IPS DF 4.7 (cell line): ENCODE results near the gene SLC12A4.
"Not testable (repeated sequence)": the region's sequence is repeated elsewhere in the genome, so short reads cannot be mapped to it uniquely, and the experiment has no call there.

Source experiments
- DNase-seq: peaks from one replicate; pipeline ENCODE4 v3.0.0-alpha.2; 2013; ENCODE audit warnings: low spot score; ENCODE audit errors: extremely low read depth

The SLC12A4 gene

DNA sequence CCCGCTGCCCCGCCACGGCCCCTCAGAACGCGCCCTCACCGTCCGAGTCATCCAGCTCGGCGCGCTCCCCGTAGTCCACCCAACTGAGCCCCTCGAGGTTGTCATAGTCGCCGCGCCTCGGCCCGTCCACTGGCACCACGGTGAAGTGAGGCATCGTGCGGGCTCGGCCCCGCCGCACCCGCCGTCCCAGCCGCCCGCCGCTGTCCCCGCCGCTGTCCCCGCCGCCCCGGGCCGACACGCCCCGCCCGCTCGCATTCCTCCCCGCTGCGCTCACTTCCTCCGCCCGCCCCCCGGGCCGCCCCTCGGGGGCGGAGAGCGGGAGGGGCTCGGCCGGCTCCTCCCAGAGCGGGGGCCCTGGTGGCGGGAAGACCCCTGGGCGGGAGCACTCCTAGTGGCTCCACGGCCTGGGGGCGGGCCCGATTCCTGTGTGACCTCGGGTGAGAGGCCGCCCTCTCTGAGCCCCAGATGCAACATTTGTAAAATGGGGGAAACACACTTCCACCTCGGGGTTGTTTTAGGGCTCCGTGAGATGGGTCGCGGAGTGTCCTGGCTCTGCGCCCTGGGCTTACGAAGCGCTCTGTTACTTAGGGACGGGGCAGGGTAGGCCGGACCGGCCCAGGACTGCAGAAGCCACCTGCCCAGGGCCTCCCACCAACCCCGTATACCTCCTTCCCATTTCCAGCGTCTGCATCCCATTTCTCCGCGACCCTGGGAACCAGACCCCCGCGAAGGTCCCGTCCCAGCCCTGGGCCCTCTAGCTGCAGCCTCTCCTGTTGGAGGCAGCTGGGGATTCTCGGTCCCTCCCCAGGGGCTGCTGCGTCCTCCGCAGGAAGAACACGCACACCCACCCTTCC lies at the start of gene SLC12A4:
SLC12A4 (minus strand) TSS at position 238 of the 854 bp plus-strand sequence; CDS start at position 154, 84 bp downstream.
- no peak for DNase-seq

DNA sequence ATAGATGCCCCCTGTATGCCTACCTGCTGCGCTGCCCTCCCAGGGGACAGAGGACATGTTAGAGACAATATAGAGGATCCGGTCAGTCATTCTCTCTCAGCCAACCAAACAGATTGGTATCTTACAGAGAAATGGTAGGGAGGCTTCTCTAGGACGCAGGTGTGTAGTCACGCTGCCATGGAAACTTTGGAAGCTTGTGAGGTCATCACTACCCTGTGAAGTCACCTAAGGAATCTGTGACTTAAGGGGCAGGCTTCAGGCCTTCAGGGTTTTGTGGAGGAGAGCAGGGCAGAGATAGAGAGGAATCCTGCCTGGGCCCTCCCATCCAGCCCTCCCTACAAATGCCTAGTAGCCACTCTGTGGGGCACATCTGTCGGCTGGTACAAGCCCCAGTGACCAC lies 47.2 kb upstream of the SLC12A4 start, which contains the start of gene DPEP2NB:
DPEP2NB (minus strand) TSS at position 231 of the 400 bp plus-strand sequence; CDS start at position 90, 141 bp downstream.
- no peak for DNase-seq

DNA sequence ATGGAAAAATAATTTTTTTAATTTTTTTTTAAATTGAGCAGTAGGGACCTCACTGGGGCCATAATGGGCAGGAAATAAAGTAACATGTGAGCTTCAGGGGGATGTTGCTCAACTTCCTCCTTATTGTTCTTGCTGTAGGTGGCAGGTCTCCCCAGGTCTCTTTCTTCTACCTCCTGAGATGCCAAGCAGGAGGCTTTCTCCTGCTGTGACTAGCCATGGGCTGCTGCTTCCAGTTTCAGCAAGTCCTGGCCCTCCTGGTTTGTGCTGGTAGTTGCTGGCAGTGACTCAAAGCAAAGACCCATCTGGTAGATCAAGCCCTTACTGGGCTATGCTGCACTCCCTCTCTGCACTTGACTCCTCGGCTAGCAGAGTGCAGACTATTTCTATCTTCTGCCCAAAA lies 45.0 kb upstream of the SLC12A4 start:
- no peak for DNase-seq

DNA sequence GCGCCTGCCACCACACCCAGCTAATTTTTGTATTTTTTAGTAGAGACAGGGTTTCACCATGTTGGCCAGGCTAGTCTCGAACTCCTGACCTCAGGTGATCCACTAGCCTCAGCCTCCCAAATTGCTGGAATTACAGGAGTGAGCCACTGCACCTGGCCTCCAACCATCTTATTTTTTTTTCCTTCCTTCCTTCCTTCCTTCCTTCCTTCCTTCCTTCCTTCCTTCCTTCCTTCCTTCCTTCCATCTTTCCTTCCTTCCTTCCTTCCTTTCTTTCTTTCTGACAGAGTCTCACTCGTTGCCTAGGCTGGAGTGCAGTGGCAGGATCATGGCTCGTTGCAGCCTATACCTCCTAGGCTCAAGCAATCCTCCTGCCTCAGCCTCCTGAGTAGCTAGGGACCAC lies 41.4 kb upstream of the SLC12A4 start:
- not testable (repeated sequence) for DNase-seq

DNA sequence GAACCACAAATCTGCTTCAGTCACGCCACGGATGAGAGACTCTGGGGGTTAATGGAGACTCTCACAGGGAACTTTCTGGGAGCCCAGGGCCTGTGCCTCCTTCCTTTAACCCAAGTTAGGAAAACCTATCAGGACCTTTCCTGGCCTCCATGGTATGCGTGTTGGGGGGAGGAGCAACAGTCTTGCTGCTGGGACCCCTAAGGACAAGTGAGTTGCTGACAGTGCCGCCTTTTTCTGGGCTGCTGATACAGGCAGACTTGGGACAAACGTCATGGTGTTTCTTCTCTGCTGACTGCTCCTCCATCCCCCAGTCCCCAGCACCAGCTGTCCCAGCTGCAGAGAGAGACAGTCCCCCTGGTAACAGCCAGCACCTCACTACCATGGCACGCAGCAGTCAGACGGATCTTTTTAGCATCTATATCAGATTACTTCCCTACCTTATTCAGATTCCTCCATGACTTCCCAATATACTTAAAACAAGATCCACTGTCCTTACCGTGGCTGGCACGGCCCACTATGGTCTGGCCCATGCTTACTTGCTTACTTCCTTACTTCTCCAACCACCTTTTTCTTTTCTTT lies 40.8 kb upstream of the SLC12A4 start:
- no peak for DNase-seq

DNA sequence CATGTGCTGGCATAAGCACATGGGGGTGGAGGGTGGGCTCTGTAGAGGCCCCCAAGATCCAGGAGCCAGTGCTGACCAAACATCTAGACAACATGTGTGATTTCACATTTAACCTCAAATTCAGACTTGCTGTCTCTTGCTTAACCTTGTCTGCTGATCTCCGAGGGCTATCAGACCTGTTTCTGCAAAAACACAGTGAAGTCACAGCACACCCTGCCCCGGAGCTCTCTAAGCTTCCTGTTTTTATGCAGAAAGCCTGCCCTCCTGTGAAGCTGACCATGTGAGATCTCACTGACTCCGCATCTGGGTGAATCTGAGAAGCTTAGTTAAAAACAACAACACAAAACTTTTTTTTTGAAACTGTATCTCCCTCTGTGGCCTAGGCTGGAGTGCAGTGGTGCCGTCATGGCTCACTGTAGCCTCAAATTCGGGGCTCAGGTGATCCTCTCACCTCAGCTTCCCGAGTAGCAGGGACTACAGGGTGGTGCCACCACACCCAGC lies 37.4 kb upstream of the SLC12A4 start:
- DNase-seq = no peak

DNA sequence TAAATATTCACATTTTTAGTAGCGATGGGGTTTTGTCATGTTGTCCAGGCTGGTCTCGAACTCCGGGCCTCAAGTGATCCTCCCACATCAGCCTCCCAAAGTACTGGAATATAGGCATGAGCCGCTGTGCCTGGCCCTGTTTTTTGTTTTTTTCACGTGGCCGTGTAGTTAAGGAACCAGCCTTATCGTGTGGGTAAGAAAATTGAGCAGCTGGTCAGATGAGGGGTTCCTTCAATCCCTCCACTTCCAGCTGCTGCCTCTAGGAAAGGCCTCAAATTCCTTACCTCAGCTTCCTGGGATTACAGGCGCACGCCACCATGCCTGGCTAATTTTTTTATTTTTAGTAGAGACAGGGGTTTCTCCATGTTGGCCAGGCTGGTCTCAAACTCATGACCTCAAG lies 36.8 kb upstream of the SLC12A4 start:
- no peak for DNase-seq

DNA sequence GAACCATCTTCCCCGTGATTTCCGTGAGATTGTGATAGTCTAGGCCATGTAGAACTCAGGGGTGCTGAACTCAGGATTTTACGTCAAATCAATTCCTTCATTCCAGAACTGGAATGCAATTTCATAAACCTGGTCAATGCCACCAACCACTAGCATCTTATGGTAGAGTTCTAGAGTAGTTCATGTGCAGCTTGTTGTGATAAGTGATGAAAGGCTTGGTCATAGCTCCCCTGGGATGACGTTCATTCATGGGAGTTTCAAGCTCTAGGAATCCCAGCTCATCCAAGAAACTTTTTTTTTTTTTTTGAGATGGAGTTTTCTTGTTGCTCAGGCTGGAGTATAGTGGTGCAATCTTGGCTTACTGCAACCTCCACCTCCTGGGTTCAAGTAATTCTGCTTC lies 34.6 kb upstream of the SLC12A4 start:
- no peak for DNase-seq

DNA sequence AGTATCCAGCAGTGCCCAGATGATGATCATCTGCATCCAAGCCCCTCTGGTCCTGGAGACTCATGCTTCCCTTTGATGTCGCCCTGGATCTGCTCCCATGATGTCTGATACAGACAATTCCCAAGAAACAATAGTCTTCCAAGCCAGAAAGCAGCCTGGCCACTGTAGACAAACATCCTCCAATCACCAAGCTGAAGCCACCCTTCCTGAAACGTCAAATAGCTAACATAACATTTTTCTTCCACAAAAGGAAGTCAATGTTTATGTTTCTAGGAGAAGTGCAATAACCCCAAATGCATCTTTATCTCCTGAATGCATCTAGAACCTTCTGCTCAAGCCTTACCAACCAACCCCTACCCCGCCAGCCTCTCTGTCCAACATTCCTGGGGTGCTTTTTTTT lies 32.0 kb upstream of the SLC12A4 start:
- DNase-seq = no peak

DNA sequence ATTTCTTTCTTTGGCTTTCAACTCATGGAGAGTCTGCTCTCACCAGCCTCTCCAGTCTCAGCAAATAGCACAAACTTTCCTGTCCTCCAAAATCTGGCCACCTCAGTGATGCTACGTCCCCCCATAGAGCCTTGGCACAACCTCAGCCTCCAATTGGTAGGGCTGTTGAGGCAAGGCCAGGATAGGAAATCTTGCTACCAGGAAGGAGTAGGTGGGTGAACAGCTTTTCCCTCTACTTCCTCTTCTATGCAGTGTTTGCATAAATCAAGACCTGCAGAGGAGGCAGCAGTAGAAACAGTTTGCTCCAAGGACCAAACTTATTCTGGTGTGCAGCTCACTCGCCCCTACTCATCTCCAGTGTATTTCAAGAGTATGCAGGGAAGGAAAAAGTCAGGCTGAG lies 31.5 kb upstream of the SLC12A4 start:
- no peak for DNase-seq

DNA sequence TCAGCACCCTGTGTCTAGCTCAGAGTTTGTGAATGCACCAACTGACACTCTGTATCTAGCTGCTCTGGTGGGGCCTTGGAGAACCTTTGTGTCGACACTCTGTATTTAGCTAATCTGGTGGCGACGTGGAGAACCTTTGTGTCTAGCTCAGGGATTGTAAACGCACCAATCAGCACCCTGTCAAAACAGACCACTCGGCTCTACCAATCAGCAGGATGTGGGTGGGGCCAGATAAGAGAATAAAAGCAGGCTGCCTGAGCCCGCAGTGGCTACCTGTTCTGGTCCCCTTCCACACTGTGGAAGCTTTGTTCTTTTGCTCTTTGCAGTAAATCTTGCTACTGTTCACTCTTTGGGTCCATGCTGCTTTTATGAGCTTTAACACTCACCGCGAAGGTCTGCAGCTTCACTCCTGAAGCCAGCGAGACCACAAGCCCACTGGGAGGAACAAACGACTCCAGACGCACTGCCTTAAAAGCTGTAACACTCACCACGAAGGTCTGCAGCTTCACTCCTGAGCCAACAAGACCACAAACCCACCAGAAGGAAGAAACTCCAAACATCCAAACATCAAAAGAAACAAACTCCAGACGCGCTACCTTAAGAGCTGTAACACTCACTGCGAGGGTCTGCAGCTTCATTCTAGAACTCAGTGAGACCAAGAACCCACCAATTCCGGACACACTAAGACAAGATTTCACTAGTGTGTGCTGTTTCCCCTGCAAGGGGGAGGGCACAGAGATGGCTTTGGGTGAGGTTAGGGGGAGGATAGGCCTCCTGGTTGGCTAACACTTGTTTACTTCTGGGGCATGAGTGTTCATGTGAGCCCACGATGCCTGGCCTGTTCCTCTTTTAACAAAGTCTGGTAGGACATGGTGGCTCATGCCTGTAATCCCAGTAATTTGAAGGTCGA lies 30.6 kb upstream of the SLC12A4 start, which contains the start of gene DPEP2:
DPEP2 (minus strand) TSS at position 706 of the 910 bp plus-strand sequence. CDS start 6,272 bp downstream, outside the sequence.
- DNase-seq = not testable (repeated sequence)

DNA sequence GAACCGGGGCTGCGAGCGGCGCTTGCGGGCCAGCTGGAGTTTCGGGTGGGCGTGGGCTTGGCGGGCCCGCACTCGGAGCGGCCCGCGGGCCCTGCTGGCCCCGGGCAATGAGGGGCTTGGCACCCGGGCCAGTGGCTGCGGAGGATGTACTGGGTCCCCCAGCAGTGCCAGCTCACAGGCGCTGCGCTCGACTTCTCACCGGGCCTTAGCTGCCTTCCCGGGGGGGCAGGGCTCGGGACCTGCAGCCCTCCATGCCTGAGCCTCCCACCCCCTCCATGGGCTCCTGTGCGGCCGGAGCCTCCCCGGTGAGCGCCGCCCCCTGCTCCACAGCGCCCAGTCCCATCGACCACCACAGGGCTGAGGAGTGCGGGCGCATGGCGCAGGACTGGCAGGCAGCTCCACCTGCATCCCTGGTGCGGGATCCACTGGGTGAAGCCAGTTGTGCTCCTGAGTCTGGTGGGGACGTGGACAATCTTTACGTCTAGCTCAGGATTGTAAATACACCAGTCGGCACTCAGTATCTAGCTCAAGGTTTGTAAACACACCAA lies 29.9 kb upstream of the SLC12A4 start:
- DNase-seq = not testable (repeated sequence)

DNA sequence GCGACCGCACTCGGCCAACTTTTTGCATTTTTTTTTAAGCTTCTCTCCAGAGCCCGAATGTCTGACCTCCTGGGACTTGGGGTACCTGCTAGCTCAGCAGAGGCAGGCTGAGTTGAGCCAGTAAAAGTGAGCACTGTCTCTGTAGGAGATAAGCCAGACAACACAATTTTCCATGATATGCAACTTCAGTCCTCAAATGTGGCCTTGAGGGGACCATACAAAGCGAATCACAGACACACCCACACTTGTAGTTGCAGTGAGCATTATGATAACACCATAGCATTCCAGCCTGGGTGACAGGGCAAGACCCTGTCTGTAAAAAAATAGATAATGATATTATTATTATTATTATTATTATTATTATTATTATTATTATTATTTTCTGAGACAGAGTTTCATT lies 28.2 kb upstream of the SLC12A4 start:
- DNase-seq = no peak

DNA sequence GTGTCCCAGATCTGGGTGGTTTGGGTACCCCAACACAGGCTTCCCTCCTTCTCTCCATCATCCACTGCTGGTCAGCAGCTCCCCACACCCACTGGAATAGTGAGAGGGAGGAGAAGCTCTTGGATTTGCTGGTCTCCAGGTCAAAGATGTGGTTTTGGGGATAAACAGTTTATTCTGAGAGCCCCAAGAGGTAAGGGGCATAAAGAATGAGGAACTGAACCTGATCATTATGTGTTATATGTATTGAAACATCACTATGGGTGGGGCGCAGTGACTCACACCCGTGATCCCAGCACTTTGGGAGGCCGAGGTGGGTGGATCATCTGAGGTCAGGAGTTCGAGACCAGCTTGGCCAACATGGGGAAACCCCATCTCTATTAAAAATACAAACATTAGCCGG lies 27.0 kb upstream of the SLC12A4 start:
- DNase-seq = no peak

DNA sequence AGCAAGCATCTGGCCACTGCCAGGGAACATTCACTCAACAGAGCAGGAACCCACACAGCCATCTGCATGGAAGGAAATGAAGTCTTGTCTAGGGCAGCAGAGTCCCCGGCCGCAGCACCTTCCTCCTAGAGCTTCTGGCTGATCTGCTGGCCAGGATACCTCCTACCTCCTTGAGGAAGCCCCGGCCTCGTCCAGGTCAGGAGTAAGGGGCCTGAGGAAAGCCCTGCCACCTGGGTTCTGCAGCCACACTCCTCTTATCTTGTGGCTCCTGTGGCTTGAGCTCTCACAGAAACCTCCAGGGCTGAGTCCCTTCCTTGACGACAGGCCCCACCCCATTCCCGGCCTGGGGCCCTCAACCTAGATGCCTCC lies 25.6 kb upstream of the SLC12A4 start:
- not testable (repeated sequence) for DNase-seq

DNA sequence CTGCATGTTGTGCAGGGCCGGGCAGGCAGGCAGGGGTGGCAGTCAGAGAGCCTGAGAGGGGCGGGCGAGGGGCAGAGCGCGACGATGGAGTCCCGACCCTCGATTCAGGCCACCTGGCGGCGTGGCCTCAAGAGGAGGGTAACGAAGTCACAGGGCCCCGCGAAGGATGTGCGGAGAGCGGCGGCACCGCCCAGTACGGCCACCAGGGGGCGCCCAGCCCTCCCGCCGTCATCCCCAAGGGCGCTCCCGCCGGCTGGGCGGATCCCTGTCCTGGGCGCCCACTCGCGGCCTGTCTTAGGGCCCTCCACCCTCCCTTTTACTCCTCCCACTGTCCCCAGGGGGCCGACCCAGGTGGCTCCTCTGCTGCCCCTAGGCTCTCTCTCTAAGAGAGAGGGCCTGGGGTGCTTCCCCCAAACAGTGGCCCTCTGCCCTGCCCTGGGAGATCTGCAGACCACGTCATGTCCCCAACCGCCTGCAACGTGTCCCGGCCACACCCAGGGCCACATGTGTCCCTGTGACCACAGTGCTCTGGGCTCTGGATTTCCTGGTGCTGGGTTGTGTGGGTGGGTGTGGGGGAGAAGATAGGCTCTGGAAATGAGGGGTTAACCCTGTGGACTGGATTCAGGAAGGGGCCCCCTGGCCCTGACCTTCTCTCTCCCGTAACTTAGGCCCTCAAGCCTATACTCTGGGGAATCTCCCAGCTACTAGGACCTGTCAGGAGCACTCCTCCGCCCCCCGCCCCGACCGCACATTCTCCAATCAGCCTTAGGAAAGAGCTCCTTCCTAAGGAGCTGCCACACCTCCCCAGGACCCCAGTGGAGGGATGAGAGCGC lies 25.0 kb upstream of the SLC12A4 start:
- no peak for DNase-seq

DNA sequence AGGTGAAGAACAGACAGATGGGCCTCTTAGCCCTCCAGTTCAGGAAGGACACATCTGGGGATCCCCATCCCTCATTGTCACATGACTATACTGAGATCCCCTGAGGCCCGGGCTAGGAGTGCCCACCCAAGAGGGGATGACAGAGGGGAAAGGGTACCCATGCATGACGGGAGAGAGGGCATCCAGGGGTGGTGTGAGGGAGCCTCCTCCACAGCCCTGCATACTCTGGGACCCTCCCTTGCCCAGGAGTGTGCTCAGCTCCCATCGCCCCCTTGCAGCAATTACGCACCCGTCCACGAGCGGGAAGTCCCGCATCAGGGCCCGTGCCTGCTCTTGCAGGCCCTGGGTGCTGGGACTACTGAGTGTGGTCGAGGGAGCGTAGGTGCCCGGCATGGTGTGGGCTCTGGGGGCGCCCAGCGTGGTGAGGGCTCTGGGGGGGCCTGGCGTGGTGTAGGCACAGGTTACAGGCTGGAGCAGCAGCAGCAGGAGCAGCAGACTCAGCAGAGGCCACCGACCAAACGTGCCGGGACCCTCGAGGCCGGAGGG lies 24.3 kb upstream of the SLC12A4 start:
- DNase-seq = no peak

DNA sequence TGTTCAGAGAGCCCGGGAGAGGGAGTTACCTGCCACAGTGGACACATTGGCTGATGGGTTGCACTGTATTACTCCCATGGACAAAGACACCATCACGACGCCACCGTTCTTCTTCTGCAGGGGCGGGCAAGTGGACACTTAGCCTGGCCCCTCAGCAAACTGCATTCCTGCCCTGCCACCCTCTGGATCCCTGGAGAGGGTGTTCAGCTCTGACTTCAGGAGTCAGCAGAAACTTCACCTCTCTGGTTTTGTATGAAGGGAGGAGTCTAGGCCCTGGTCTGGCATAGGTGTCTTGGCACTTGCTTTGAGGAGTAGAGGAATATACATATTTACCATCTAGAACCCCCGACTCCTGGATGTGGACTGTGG lies 21.6 kb upstream of the SLC12A4 start:
- DNase-seq = no peak

DNA sequence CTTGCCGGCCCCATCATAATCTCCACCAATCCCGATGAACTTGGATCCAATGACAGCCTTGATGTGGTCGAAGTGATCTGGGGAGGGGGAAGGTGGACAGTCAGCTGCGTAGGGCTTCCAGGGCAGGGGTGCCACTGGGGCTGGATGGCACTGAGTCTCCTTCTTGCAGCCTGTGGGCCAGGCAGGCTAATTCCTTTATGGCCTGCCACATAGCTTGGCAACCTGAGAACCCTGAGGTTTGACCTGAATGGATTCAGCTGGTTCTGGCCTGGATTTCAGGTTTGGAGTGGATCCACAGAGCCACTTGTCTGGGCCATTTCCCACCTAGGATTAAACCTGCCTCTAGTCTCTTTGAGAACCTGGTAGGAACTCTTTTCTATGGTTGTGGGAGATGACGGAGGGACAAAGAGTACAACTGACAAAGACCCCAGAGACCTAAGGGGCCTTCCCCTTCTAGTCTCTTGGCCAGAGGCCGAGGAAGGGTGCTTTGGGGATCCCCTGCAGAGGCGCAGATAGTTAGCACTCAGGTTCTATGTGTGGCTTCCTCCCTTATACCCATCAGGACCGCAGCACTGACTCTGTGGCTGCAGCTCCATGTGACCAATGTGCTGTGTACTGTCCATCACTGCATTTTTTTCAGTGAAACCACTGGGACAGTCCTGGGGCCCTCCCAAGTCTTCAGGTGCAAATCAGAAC lies 21.0 kb upstream of the SLC12A4 start:
- no peak for DNase-seq
